HL-60/S4 treated with phorbol 12-myristate 13-acetate at 8.2 ng/mL for 4 days and 3 days (cell line): ENCODE data around the gene SLC31A1.
"Not testable (repeated sequence)": the region's sequence is repeated elsewhere in the genome, so short reads cannot be mapped to it uniquely, and the experiment has no call there.

Experiments
- in situ Hi-C: fragments of 300-500 bp; cut with MboI; formaldehyde crosslinking; loops from 2 replicates; pipeline ENCODE4 v1.15.0; 2022; ENCODE audit warnings: low sequenced_read_pairs

SLC31A1 gene

GRCh38 chr9:113258282-113258681, 36.9 kb downstream of the SLC31A1 start:
- in situ Hi-C loops = no loop called here

- in situ Hi-C loops = no loop called here
Observed at GRCh38 chr9:113261917-113262671, 40.8 kb downstream of the SLC31A1 start.

DNA sequence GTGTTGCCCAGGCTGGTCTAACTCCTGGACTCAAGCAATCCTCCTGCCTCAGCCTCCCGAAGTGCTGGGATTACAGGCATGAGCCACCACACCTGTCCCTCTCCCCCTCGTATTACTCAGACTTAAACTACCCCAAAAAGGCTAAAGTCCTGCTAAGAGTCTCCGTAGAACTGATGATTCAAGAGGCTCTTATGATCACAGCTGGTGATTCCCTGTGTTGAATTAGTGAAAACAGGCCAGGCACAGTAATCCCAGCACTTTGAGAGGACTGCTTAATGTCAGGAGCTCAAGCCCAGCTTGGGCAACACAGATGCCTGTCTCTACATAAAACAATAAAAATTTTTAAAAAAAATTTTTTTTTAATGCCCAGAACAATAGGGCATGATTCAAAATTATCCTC, 44.8 kb downstream of the SLC31A1 start:
- in situ Hi-C loops = no loop called here

DNA sequence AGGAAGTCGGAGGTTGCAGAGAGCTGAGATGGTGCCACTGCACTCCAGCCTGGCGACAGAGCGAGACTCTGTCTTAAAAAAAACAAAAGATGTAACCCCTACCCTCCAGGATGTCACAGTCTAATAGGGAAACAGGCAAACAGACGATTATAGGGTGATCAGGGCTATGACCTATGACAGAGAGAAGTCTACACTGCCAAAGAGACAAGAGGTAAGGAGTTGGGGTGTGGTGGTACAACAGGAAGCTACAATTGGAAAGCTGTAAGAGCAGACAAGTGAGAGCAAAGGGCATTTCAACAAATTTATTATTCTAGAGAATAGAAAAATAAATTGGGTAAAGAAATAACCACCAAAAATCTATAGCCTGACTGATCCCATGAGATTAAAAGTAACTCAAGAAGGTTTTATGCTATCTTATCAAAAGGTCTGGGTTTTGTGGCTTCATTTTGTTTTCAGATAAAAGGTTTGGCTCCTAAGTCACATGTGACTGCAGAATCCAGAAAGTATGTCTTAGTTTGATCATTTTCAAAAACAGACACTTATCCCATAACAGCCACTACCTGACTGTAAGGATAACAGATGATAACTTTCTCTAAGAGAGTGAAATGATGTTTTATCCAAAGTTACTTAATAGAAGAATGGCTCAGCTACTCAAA, 46.7 kb downstream of the SLC31A1 start:
- in situ Hi-C loops = no loop called here

- in situ Hi-C loops = no loop called here
Observed at GRCh38 chr9:113269355-113269754, 48.0 kb downstream of the SLC31A1 start.

DNA sequence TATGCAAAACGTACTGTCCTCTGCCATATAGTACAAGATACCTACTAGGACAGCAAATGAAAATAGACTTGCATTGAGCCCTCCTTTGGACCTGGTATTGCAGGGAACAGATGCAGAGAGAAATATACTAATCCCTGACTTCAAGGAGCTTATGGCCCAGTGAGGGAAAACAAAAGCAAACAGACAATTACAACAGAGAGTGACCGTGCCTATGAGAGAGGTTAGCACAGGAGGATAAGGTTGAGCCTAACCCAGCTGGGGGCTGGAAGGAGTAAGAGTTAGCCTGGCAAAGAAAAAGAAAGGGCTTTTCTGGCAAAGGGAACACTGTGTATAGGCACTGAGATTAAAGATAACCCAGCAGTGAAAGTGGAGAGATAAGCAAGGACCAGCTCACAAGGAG, 48.5 kb downstream of the SLC31A1 start:
- in situ Hi-C loops = no loop called here

GRCh38 chr9:113274474-113275156, 53.3 kb downstream of the SLC31A1 start:
- in situ Hi-C loops = no loop called here

DNA sequence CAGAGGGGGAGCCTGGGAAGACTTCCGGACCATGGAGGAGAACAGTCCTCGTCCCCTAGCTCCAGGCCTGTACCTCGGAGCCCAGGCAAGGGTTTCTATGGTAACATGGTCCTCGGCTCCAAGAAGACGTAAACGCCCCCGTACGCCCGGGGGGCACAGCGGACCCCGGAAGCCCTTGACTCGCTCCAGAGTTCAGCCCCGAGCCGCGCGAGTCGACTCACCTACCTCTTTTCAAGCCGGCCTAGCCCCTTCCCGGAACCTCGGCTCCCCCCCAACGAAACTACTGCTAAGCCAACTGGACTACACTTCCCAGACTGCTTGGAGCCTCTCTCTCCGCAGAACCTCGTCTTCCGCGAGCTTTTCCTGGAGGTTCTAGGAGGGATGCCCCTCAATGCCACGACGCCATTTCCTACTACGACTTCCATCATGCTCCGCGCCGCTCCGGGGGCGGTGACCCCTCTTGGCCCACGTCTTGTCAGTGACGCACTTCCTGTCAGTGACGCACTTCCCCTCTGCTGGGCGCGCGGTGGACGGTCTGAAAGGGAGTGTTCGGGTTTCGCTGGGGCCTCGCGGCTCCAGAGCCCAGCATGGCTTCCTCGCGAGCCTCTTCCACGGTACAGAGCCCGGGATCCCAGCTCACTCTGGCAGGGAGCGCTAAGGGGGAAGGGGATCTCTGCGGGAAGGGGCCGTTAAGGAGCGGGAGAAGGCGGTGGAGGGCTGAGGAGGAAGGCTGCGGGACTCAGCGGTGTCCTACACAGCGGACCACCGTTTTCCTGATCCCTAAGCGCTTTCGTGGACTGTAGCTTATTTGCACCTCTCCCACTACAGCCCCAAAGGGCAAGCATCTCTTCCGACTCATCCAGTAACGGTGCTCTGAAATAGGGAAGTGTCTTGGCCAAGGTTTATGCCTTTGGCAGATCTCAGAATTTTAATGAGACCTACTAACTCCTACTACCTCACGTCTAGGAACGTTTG, 54.1 kb downstream of the SLC31A1 start, which contains the start of the genes CDC26 and PRPF4:
CDC26 (minus strand) TSS at position 416 of the 975 bp plus-strand sequence. CDS start 3,065 bp downstream, outside the sequence.
PRPF4 (plus strand) TSS at position 502 of the 975 bp plus-strand sequence; CDS start at position 588, 86 bp downstream.
- in situ Hi-C loops = no loop called here

DNA sequence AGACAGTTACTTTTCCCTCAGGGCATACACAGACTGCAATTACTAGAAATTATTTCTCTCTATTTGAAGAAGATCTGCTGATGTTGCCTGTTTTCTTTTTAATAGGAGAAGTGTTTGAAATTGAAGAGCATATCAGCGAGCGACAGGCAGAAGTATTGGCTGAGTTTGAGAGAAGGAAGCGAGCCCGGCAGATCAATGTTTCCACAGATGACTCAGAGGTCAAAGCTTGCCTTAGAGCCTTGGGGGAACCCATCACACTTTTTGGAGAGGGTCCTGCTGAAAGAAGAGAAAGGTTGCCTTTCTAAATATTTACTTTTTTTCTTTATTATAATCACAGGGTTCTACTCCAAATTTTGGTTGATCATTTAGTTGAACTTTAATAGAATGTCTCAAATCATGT, 57.5 kb downstream of the SLC31A1 start:
- in situ Hi-C loops = no loop called here

- in situ Hi-C loops = no loop called here
Observed at GRCh38 chr9:113281356-113281755, 60.0 kb downstream of the SLC31A1 start.

DNA sequence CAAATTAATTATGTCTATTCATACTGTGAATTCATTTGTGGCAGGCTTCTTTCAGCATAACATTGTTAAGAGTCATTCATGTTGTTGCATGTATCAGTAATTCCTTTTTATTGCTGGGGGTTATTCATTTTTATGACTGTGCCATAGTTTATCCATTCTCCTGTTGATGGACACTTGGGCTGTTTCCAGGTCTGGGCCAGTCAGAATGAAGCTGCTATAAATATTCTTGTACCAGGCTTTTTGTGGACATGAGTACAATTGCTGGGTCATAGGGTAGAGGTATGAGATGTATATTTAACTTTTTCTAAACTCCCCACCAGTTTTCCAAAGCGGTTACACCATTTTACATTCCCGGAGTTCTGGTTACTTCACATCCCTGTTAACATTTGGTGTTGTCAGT, 67.7 kb downstream of the SLC31A1 start:
- in situ Hi-C loops = no loop called here

DNA sequence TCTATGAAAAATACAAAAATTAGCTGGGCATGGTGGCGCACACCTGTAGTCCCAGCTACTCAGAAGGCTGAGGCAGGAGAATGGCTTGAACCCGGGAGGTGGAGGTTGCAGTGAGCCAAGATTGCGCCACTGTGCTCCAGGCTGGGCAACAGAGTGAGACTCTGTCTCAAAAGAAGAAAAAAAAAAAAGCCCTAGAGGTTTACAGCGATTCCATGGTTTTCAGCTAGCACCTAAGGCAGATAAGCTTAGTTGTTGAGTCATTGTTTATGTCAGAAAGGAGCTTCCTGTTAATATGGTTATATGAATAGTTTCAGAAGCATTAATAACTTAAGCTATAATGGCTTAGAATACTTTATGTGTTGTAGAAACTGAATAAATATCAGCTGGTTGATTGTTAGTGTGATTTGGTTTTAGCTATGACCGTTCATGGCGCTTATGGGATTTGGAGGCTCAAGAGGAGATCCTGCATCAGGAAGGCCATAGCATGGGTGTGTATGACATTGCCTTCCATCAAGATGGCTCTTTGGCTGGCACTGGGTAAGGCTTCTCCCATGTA, 68.8 kb downstream of the SLC31A1 start:
- in situ Hi-C loops = no loop called here

GRCh38 chr9:113293285-113293878, 72.0 kb downstream of the SLC31A1 start:
- in situ Hi-C loops = no loop called here

- in situ Hi-C loops = not testable (repeated sequence)
Observed at GRCh38 chr9:113296247-113296646, 74.9 kb downstream of the SLC31A1 start.

DNA sequence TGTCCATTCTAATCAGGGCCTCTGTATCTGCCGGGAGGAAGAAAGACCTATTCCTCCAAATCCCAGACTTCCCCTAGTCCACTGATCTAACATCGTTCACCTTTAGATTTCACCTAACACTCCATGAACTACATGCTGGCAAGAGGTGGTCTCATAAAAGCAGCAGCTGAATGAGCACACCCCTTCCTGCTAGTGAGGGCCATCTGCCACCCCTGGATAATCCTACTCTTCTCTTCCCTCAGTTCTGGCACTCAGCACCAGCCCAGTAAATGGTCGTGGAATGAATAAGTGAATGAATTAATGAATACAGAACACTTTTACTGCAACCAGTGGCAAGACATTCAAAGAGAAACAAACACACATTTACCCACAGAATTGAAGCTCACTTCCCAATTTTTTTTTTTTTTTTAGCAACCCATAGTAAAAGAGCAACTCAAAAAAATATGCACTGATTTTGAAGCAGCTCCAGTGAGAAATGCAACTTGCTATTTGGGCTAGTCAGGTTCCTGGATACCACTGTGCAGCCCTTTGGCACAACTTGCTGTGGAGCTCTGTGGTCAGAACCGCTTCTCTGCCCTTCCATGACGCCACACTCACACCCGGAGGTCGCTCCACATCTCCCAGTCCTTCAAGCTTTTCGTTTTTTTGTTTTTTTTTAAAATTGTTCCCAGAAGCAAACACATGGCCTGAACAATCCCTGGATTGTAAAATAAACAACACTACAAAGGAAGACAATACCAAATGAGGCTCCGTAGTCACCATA, 75.6 kb downstream of the SLC31A1 start:
- in situ Hi-C loops = no loop called here

- in situ Hi-C loops = no loop called here
Observed at GRCh38 chr9:113298311-113298710, 77.0 kb downstream of the SLC31A1 start.

DNA sequence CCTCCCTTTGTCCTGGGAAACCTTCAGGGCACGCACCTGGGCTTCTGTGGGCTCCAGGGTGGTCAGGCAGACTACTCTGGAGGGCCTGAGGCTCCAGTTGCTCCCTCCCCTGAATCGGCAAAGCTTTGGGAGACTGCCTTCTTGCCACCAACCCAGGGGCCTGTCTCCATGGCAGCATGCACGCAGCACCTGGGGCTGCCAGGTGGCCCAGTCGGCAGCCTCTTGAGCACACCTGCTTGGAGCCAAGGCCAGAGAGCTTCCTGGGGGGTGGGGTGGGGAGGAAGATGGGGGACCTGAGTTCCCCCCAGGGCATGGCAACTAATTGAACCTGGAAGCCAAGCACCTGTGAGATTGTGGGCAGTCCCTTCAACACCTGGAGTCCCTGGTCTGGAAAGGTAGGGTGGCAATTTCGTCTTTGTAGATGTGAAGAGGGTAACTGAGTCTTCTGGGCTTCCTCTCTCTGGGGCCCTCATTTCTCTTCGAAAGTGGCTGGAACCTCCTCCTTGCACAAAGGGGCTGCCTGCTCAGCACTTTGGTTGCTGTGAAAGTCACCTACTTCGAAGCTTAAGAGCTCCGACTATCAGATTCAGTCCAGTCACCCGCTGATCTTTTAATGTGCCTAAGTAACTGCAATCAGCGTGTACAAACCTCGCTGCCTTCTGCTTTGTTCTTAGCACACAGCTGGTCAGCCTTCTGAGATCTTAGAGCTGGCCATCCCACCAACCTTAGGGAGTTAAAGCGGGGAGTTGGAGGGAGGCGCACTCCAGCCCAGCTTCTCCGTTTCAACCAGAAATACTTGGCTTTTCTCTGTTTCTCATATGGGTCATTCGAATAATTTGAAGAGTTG, 77.8 kb downstream of the SLC31A1 start:
- in situ Hi-C loops = no loop called here

GRCh38 chr9:113299800-113300292, 78.5 kb downstream of the SLC31A1 start:
- in situ Hi-C loops = loop anchor here (25.0 kb wide), 1 partner anchor 362 kb away; no protein-coding TSS in a partner anchor
